22Rv1 (cell line): Measurements from ENCODE around the gene CELF2.

Experiments used
- CTCF ChIP-seq: fragments of 450-650 bp; IDR thresholded peaks from 2 replicates; pipeline ENCODE4 v1.5.1; 2017; ENCODE audit warnings: mild to moderate bottlenecking
- ZFX ChIP-seq: fragments of 450-650 bp; IDR thresholded peaks from 2 replicates; pipeline ENCODE4 v1.6.1; 2017; ENCODE audit warnings: antibody characterized with exemption, borderline replicate concordance

GRCh38 chr10:11095374-11095801 is 77.7 kb downstream of the CELF2 start:
- TF ChIP-seq CTCF (no peak), ZFX (no peak)
